Muscle of leg (tissue), 11 donors: ENCODE measurements around the gene MAGEA10. TPM values are rescaled to one million over a fixed set of nuclear protein-coding genes. Genes with fewer than 3 reads are reported as not detected.
"Not testable (repeated sequence)": the region's sequence is repeated elsewhere in the genome, so short reads cannot be mapped to it uniquely, and the experiment has no call there.

Experiments
- DNase-seq: peaks from one replicate; pipeline ENCODE4 v3.0.0; 2013
- H3K27ac ChIP-seq: one replicate; pipeline ENCODE4 v1.5.1; 2013; ENCODE audit warnings: mild to moderate bottlenecking, low read length, control low read depth
- H3K27me3 ChIP-seq: one replicate; pipeline ENCODE4 v1.6.1; 2013; ENCODE audit warnings: low read length; ENCODE audit not compliant: control insufficient read depth, insufficient read depth
- H3K36me3 ChIP-seq: one replicate; pipeline ENCODE4 v1.6.1; 2013; ENCODE audit warnings: low read length; ENCODE audit not compliant: control insufficient read depth, insufficient read depth
- H3K4me1 ChIP-seq: one replicate; pipeline ENCODE4 v1.6.1; 2013; ENCODE audit warnings: low read length; ENCODE audit not compliant: control insufficient read depth, insufficient read depth
- H3K4me3 ChIP-seq: one replicate; pipeline ENCODE4 v1.5.1; 2013; ENCODE audit warnings: low read length, control low read depth
- H3K9me3 ChIP-seq: replicated peaks from 2 replicates; pipeline ENCODE4 v1.6.1; 2013; ENCODE audit warnings: low read depth, low read length; ENCODE audit not compliant: control insufficient read depth
- WGBS: methylation state at CpG from one replicate; pipeline ENCODE4 v1.1.5; 2013; ENCODE audit warnings: missing lambda C conversion rate; ENCODE audit not compliant: insufficient coverage; 5-methylcytosine and 5-hydroxymethylcytosine counted together
- polyA plus RNA-seq, 8 donors: library from polyadenylated mRNA; unstranded; fragments of 120-200 nt; gene quantifications; one replicate each; pipeline versions ENCODE4 v1.2.1 to v1.2.3, GENCODE V29; 2013; ENCODE audit warnings: inconsistent platforms in 1 of 8, low replicate concordance in 1 of 8; ENCODE audit not compliant: insufficient read length in 8 of 8, insufficient read depth in 1 of 8
- total RNA-seq: library from RNA; stranded (reverse); fragments of 120-200 nt; gene quantifications from one replicate; pipeline ENCODE4 v1.2.4, GENCODE V29; 2013

MAGEA10 gene
- total and polyA plus RNA-seq, 9 donors: 0.04 TPM; not detected in 8

GRCh38 chrX:152151256-152151655 is 12.9 kb upstream of the MAGEA10 start:
- WGBS: 52% methylated on average over 3 of the region's 3 CpGs
- Histone ChIP-seq H3K9me3 (no peaks in the 10 kb centered on the region), H3K27ac (no peak overlapping the region), H3K4me1 (no peaks in the 10 kb centered on the region), H3K27me3 (no peaks in the 10 kb centered on the region), H3K4me3 (no peak overlapping the region), H3K36me3 (no peaks in the 10 kb centered on the region)
- DNase-seq: no peak

- Histone ChIP-seq H3K4me3 (no peak overlapping the region), H3K4me1 (no peaks in the 10 kb centered on the region), H3K27me3 (no peaks in the 10 kb centered on the region), H3K27ac (no peak overlapping the region), H3K36me3 (no peaks in the 10 kb centered on the region), H3K9me3 (no peaks in the 10 kb centered on the region)
- DNase-seq: no peak
- no CpG with 5 or more reads among the region's 2 CpGs for WGBS
Measured at GRCh38 chrX:152149648-152150047, 11.3 kb upstream of the MAGEA10 start.

- DNase-seq: no peak
- H3K9me3 ChIP-seq: no peaks in the 10 kb centered on the region
- no peak overlapping the region for H3K4me3 ChIP-seq
- WGBS: 38% methylated on average over 2 of the region's 9 CpGs
- H3K27ac ChIP-seq: no peak overlapping the region
- H3K36me3 ChIP-seq: no peaks in the 10 kb centered on the region
- H3K27me3 ChIP-seq: peaks cover 4% of the 10 kb centered on the region
- no peaks in the 10 kb centered on the region for H3K4me1 ChIP-seq
Measured at GRCh38 chrX:152139589-152139988, 1.2 kb upstream of the MAGEA10 start.

- no peak overlapping the region for H3K27ac ChIP-seq
- H3K4me1 ChIP-seq: no peaks in the 10 kb centered on the region
- no peak overlapping the region for H3K4me3 ChIP-seq
- H3K9me3 ChIP-seq: no peaks in the 10 kb centered on the region
- H3K36me3 ChIP-seq: no peaks in the 10 kb centered on the region
- WGBS: 88% methylated on average over 17 of the region's 26 CpGs
- peaks cover 4% of the 10 kb centered on the region for H3K27me3 ChIP-seq
- no peak for DNase-seq
Measured at GRCh38 chrX:152137771-152138387, 498 bp downstream of the MAGEA10 start.

GRCh38 chrX:152136312-152136711 is 2.1 kb downstream of the MAGEA10 start:
- Histone ChIP-seq H3K27ac (no peak overlapping the region), H3K4me1 (no peaks in the 10 kb centered on the region), H3K9me3 (no peaks in the 10 kb centered on the region), H3K36me3 (no peaks in the 10 kb centered on the region), H3K27me3 (peaks cover 4% of the 10 kb centered on the region), H3K4me3 (no peak overlapping the region)
- no CpG with 5 or more reads among the region's 4 CpGs for WGBS
- DNase-seq: no peak

- Histone ChIP-seq H3K9me3 (no peaks in the 10 kb centered on the region), H3K4me3 (no peak overlapping the region), H3K27ac (no peak overlapping the region), H3K4me1 (no peaks in the 10 kb centered on the region), H3K27me3 (no peaks in the 10 kb centered on the region), H3K36me3 (no peaks in the 10 kb centered on the region)
- WGBS: 82% methylated on average over 1 of the region's 1 CpG
- DNase-seq: no peak
Measured at GRCh38 chrX:152131525-152131924, 6.9 kb downstream of the MAGEA10 start.

GRCh38 chrX:152129069-152129844 is 9.1 kb downstream of the MAGEA10 start:
- not testable (repeated sequence) for H3K4me1 ChIP-seq, H3K27ac ChIP-seq, DNase-seq, H3K27me3 ChIP-seq, H3K9me3 ChIP-seq, H3K36me3 ChIP-seq, H3K4me3 ChIP-seq
- 40% methylated on average over 1 of the region's 4 CpGs for WGBS

- H3K27ac ChIP-seq: no peak overlapping the region
- no peaks in the 10 kb centered on the region for H3K4me1 ChIP-seq
- no peak overlapping the region for H3K4me3 ChIP-seq
- no peak for DNase-seq
- peaks cover 6% of the 10 kb centered on the region for H3K27me3 ChIP-seq
- 86% methylated on average over 2 of the region's 3 CpGs for WGBS
- no peaks in the 10 kb centered on the region for H3K36me3 ChIP-seq
- H3K9me3 ChIP-seq: no peaks in the 10 kb centered on the region
Measured at GRCh38 chrX:152117305-152117704, 21.1 kb downstream of the MAGEA10 start.

GRCh38 chrX:152108527-152108926 is 29.9 kb downstream of the MAGEA10 start:
- 78% methylated on average over 3 of the region's 5 CpGs for WGBS

GRCh38 chrX:152103866-152104265 is 34.5 kb downstream of the MAGEA10 start:
- Histone ChIP-seq H3K4me3 (no peak overlapping the region), H3K36me3 (no peaks in the 10 kb centered on the region), H3K27me3 (no peaks in the 10 kb centered on the region), H3K9me3 (no peaks in the 10 kb centered on the region), H3K27ac (no peak overlapping the region), H3K4me1 (no peaks in the 10 kb centered on the region)
- no peak for DNase-seq
- no CpG with 5 or more reads among the region's 6 CpGs for WGBS

More at GRCh38 chrX:152108527-152108926, 29.9 kb downstream of the MAGEA10 start:
- no peak for DNase-seq
- Histone ChIP-seq H3K4me3 (no peak overlapping the region), H3K9me3 (no peaks in the 10 kb centered on the region), H3K36me3 (no peaks in the 10 kb centered on the region), H3K27me3 (no peaks in the 10 kb centered on the region), H3K27ac (no peak overlapping the region), H3K4me1 (no peaks in the 10 kb centered on the region)
